ENCODE results near the gene CENPN. TPM values are rescaled to one million over a fixed set of nuclear protein-coding genes. Genes with fewer than 3 reads are reported as not detected.

The CENPN gene
- total RNA-seq, 1 experiment from 2014 or later: 76.7 TPM

DNA sequence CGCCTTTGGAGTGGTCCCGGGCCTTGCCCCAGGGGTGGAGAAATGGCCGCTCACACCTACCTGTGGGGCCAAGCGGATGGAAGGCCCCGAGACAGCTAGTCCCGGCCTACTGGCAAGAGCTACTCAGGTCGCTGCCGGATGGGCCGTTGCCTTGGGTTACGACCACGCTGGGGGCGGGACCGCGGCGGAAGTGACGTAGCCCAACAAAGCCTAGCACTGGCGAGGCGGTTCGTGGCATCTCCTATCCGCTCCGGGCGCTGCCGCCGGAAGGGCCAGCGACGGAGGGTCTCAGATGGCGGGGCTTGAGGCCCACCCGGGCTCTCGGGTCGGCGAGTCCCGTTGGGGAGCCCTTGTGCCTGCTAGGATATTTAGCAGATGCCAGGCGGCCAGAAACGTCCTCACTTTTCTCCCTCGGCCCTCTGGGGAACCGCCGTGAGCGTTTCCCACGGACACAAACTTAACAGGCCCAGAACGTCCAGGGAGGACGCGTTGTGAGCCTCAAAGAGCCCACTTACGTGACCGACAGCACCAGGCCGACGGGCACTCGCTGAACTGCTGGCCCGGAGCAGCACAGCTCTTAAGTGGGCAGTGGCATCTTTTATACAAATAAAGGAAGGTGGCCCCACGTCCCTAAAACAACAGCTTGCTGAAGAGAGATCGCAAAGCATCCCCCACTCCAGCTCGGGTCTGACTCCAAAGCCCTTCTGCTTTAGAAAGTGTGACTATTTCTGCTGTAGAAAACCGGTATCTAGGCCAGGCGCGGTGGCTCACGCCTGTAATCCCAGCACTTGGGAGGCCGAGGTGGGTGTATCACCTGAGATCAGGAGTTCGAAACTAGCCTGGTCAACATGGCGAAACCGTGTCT lies 70.3 kb downstream of the CENPN start, which contains the start of gene C16orf46 (continued):
- TF ChIP-seq, protein P1, sequence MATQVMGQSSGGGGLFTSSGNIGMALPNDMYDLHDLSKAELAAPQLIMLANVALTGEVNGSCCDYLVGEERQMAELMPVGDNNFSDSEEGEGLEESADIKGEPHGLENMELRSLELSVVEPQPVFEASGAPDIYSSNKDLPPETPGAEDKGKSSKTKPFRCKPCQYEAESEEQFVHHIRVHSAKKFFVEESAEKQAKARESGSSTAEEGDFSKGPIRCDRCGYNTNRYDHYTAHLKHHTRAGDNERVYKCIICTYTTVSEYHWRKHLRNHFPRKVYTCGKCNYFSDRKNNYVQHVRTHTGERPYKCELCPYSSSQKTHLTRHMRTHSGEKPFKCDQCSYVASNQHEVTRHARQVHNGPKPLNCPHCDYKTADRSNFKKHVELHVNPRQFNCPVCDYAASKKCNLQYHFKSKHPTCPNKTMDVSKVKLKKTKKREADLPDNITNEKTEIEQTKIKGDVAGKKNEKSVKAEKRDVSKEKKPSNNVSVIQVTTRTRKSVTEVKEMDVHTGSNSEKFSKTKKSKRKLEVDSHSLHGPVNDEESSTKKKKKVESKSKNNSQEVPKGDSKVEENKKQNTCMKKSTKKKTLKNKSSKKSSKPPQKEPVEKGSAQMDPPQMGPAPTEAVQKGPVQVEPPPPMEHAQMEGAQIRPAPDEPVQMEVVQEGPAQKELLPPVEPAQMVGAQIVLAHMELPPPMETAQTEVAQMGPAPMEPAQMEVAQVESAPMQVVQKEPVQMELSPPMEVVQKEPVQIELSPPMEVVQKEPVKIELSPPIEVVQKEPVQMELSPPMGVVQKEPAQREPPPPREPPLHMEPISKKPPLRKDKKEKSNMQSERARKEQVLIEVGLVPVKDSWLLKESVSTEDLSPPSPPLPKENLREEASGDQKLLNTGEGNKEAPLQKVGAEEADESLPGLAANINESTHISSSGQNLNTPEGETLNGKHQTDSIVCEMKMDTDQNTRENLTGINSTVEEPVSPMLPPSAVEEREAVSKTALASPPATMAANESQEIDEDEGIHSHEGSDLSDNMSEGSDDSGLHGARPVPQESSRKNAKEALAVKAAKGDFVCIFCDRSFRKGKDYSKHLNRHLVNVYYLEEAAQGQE (IDR thresholded peaks at IDR 0.05; ENCODE audit: low read depth): no peak
- TF ChIP-seq ELF1 (IDR thresholded peaks at IDR 0.05; ENCODE audit: borderline replicate concordance, low read depth) (no peak), POLR2AphosphoS5 (IDR thresholded peaks at IDR 0.05; ENCODE audit: low read depth, low read length) (peak; percentile 95), EZH2 (IDR thresholded peaks at IDR 0.05) (no peak), CEBPB (IDR thresholded peaks at IDR 0.05; ENCODE audit: low read depth) (no peak), EZH2phosphoT487 (IDR thresholded peaks at IDR 0.05; ENCODE audit: borderline replicate concordance) (no peak), ZFX (IDR thresholded peaks at IDR 0.05) (peak; percentile 92), JUND (IDR thresholded peaks at IDR 0.05) (no peak), EGR1 (IDR thresholded peaks at IDR 0.05; ENCODE audit: low read depth) (no peak), FOSL1 (IDR thresholded peaks at IDR 0.05; ENCODE audit: low read depth) (no peak), ZNF274 (IDR thresholded peaks at IDR 0.05; ENCODE audit: low read depth, low read length) (no peak), SIN3A (IDR thresholded peaks at IDR 0.05; ENCODE audit: low read depth) (peak; percentile 88), SP1 (IDR thresholded peaks at IDR 0.05; ENCODE audit: low read depth) (peak; percentile 74; the same call in 1 of the 2 replicates)
- TF ChIP-seq, protein P2, sequence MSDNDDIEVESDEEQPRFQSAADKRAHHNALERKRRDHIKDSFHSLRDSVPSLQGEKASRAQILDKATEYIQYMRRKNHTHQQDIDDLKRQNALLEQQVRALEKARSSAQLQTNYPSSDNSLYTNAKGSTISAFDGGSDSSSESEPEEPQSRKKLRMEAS (IDR thresholded peaks at IDR 0.05): 0 out of 2 replicates have a peak, but pooled peaks have one; percentile 33
